Stimulated activated CD8-positive, alpha-beta memory T cell treated with anti-CD3 and anti-CD28 coated beads, Interleukin-12 subunit alpha, Interleukin-12 subunit beta, amount 100 ng/mL, for 24 hours (primary cell): ENCODE measurements around the gene PCNT.

ENCODE experiments used
- DNase-seq: peaks from one replicate; pipeline ENCODE4 v3.0.0-alpha.2; 2020; ENCODE audit errors: extremely low read depth

PCNT gene

GRCh38 chr21:46483300-46484295 lies 159.6 kb downstream of the PCNT start:
- no peak for DNase-seq

GRCh38 chr21:46486481-46487126 lies 162.6 kb downstream of the PCNT start:
- DNase-seq = no peak

DNA sequence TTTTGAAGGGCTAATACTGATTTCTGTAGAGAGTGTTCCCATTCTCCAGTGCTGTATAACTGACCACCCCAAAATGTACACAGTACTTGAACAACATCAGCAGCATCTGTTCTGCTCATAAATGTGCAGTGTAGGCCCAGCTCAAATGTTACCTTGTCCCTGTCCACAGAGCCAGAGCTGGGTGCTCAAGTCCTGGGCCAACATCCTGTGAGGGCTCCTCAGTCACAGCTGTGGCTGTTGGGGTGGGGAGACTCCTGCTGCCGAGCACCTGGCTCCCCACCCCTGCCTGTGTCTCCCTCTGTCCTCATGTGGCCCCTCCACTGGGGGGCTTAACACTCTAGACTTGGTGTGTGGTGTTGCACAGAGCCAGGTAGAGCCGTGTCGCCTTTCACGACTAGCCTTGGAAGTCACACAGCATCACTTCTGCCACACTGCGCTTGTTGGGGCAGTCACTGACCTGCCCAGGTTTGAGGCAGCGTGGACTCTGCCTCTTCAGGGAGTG lies 165.3 kb downstream of the PCNT start:
- no peak for DNase-seq

GRCh38 chr21:46489800-46490199 lies 165.8 kb downstream of the PCNT start:
- DNase-seq = no peak

DNA sequence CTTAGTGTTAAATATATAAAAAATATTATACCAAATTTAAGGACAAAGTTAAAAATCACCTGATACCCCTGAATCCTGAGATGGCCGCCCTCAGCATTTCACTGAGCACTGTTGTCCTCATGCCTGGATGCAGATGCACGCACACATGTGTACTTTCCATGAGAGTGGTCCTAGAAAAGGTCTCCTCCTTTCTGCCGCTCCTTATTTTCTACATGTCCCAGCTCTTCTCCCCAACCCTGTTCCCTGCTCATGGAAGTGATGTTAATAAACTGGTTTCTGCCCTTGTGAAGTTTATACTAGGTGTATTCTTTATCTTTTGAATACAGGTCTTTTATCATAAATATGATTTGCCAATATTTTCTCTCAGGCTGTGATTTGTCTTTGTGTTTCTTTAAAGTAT lies 167.6 kb downstream of the PCNT start:
- no peak for DNase-seq

GRCh38 chr21:46492851-46493250 lies 168.9 kb downstream of the PCNT start:
- DNase-seq = no peak

GRCh38 chr21:46493828-46494227 lies 169.9 kb downstream of the PCNT start:
- no peak for DNase-seq
